Suprapubic skin (tissue), 4 donors: ENCODE data around the gene NARF. TPM values are rescaled to one million over a fixed set of nuclear protein-coding genes. Genes with fewer than 3 reads are reported as not detected.
A peak's percentile ranks its signal among the peaks of the same experiment; 100 is the strongest.

ENCODE experiments used
- DNase-seq, 2 donors: peaks; one replicate each; pipeline ENCODE4 v3.0.0-alpha.2; 2019; ENCODE audit warnings: low spot score in 2 of 2
- H3K27ac ChIP-seq: fragments of 200-600 bp; sonication (generic); one replicate; pipeline ENCODE4 v1.5.1; 2019
- H3K27me3 ChIP-seq: fragments of 200-600 bp; sonication (generic); one replicate; pipeline ENCODE4 v1.5.1; 2019
- H3K36me3 ChIP-seq: fragments of 200-600 bp; sonication (generic); one replicate; pipeline ENCODE4 v1.5.1; 2019
- H3K4me1 ChIP-seq: fragments of 200-600 bp; sonication (generic); one replicate; pipeline ENCODE4 v1.5.1; 2019
- H3K4me3 ChIP-seq: fragments of 200-600 bp; sonication (generic); one replicate; pipeline ENCODE4 v1.5.1; 2019; ENCODE audit warnings: mild to moderate bottlenecking
- H3K9me3 ChIP-seq: fragments of 200-600 bp; sonication (generic); one replicate; pipeline ENCODE4 v1.5.1; 2019
- CTCF ChIP-seq, 2 donors: fragments of 200-600 bp in 1 of 2; fragments of 450-650 bp in 1 of 2; sonication (generic) in 1 of 2; IDR thresholded peaks; one replicate each; pipeline ENCODE4 v1.5.1; 2016 to 2019; ENCODE audit warnings: antibody characterized with exemption in 2 of 2, mild to moderate bottlenecking in 1 of 2, moderate library complexity in 1 of 2
- EP300 ChIP-seq: sonication (generic); formaldehyde crosslinking; IDR thresholded peaks from one replicate; pipeline ENCODE4 v1.6.1; 2017; ENCODE audit warnings: antibody characterized with exemption
- POLR2A ChIP-seq, 2 donors: fragments of 450-650 bp; IDR thresholded peaks; one replicate each; pipeline ENCODE4 v1.6.1; 2017; ENCODE audit warnings: antibody characterized with exemption in 2 of 2, mild to moderate bottlenecking in 2 of 2, moderate library complexity in 2 of 2
- POLR2AphosphoS5 ChIP-seq, 3 donors: sonication (generic); formaldehyde crosslinking; IDR thresholded peaks; one replicate each; pipeline ENCODE4 v1.6.1; 2017; ENCODE audit warnings: antibody characterized with exemption in 3 of 3
- WGBS: methylation state at CpG from one replicate; pipeline ENCODE4 v1.1.5; 2018; 5-methylcytosine and 5-hydroxymethylcytosine counted together
- total RNA-seq, 4 donors: library from RNA; depleted of rRNA; stranded (reverse); fragments of >200 nt; gene quantifications; one replicate each; pipeline ENCODE4 v1.1.0, GENCODE V29; 2016

NARF gene
- total RNA-seq, 4 donors from 2014 or later: 37.6 to 105 (median 44.7) TPM

GRCh38 chr17:82436601-82437324 is 21.8 kb upstream of the NARF start:
- 81% methylated on average over 14 of the region's 36 CpGs for WGBS
- no peak for DNase-seq
- Histone ChIP-seq H3K36me3 (peaks cover 52% of the 10 kb centered on the region), H3K4me1 (no peaks in the 10 kb centered on the region), H3K9me3 (no peaks in the 10 kb centered on the region), H3K27ac (no peak overlapping the region), H3K4me3 (no peak overlapping the region), H3K27me3 (no peaks in the 10 kb centered on the region)
- TF ChIP-seq POLR2AphosphoS5 (IDR thresholded peaks at IDR 0.05) (no peak), POLR2A (IDR thresholded peaks at IDR 0.05) (no peak), CTCF (IDR thresholded peaks at IDR 0.05) (no peak), EP300 (no peak)

- H3K4me3 ChIP-seq: no peak overlapping the region
- no peak overlapping the region for H3K27ac ChIP-seq
- no peaks in the 10 kb centered on the region for H3K27me3 ChIP-seq
- no peaks in the 10 kb centered on the region for H3K9me3 ChIP-seq
- H3K36me3 ChIP-seq: peaks cover 56% of the 10 kb centered on the region
- no peak for TF ChIP-seq POLR2A (IDR thresholded peaks at IDR 0.05)
- no peak for TF ChIP-seq POLR2AphosphoS5 (IDR thresholded peaks at IDR 0.05)
- TF ChIP-seq CTCF (IDR thresholded peaks at IDR 0.05): no peak
- TF ChIP-seq EP300: no peak
- no peak for DNase-seq
- H3K4me1 ChIP-seq: no peaks in the 10 kb centered on the region
- WGBS: no CpG with 5 or more reads among the region's 18 CpGs
Observed at GRCh38 chr17:82437325-82437668, 21.2 kb upstream of the NARF start.

- Histone ChIP-seq H3K36me3 (peaks cover 68% of the 10 kb centered on the region), H3K4me1 (peaks cover 5% of the 10 kb centered on the region), H3K27me3 (no peaks in the 10 kb centered on the region), H3K27ac (no peak overlapping the region), H3K4me3 (no peak overlapping the region), H3K9me3 (no peaks in the 10 kb centered on the region)
- TF ChIP-seq POLR2AphosphoS5 (IDR thresholded peaks at IDR 0.05): no peak
- DNase-seq: peak in 1 of 2 donors; percentile 63
- 95% methylated on average over 3 of the region's 26 CpGs for WGBS
Observed at GRCh38 chr17:82438401-82439193, 19.9 kb upstream of the NARF start.

- WGBS: 100% methylated on average over 6 of the region's 29 CpGs
- H3K4me1 ChIP-seq: peaks cover 7% of the 10 kb centered on the region
- no peaks in the 10 kb centered on the region for H3K27me3 ChIP-seq
- DNase-seq: peak in 1 of 2 donors; percentile 66
- no peak overlapping the region for H3K27ac ChIP-seq
- H3K4me3 ChIP-seq: no peak overlapping the region
- no peak for TF ChIP-seq POLR2A (IDR thresholded peaks at IDR 0.05)
- no peak for TF ChIP-seq POLR2AphosphoS5 (IDR thresholded peaks at IDR 0.05)
- no peak for TF ChIP-seq EP300
- TF ChIP-seq CTCF (IDR thresholded peaks at IDR 0.05): no peak
- H3K9me3 ChIP-seq: no peaks in the 10 kb centered on the region
- peaks cover 67% of the 10 kb centered on the region for H3K36me3 ChIP-seq
Observed at GRCh38 chr17:82439194-82439828, 19.2 kb upstream of the NARF start.

- peak in 1 of 2 donors; percentile 61 for DNase-seq
Observed at GRCh38 chr17:82439829-82440365, 18.6 kb upstream of the NARF start.

More at GRCh38 chr17:82439829-82440365, 18.6 kb upstream of the NARF start:
- TF ChIP-seq POLR2A (IDR thresholded peaks at IDR 0.05) (no peak), CTCF (IDR thresholded peaks at IDR 0.05) (no peak), EP300 (no peak), POLR2AphosphoS5 (IDR thresholded peaks at IDR 0.05) (no peak)
- 95% methylated on average over 21 of the region's 34 CpGs for WGBS
- Histone ChIP-seq H3K27me3 (no peaks in the 10 kb centered on the region), H3K36me3 (peaks cover 66% of the 10 kb centered on the region), H3K27ac (peak overlapping the region; percentile 44), H3K4me3 (no peak overlapping the region), H3K4me1 (peaks cover 8% of the 10 kb centered on the region), H3K9me3 (no peaks in the 10 kb centered on the region)
